Brain microvascular endothelial cell (primary cell): ENCODE measurements around the gene AKAP17A.
"Not testable (repeated sequence)": the region's sequence is repeated elsewhere in the genome, so short reads cannot be mapped to it uniquely, and the experiment has no call there.

Source experiments
- DNase-seq: peaks from one replicate; pipeline ENCODE4 v3.0.0-alpha.2; 2020
- H3K27ac ChIP-seq: fragments of 250-450 bp; sonication (Bioruptor Pico); 2 replicates; pipeline ENCODE4 v1.5.1; 2020; ENCODE audit warnings: mild to moderate bottlenecking, moderate library complexity
- H3K27me3 ChIP-seq: fragments of 250-450 bp; sonication (Bioruptor Pico); replicated peaks from 2 replicates; pipeline ENCODE4 v1.5.1; 2020; ENCODE audit warnings: mild to moderate bottlenecking
- H3K36me3 ChIP-seq: fragments of 250-450 bp; sonication (Bioruptor Pico); replicated peaks from 2 replicates; pipeline ENCODE4 v1.5.1; 2020; ENCODE audit warnings: mild to moderate bottlenecking
- H3K4me3 ChIP-seq: 2 replicates; pipeline ENCODE4 v1.5.1; 2011; ENCODE audit warnings: low read depth, mild to moderate bottlenecking, control low read depth, low read length, moderate library complexity
- CTCF ChIP-seq: IDR thresholded peaks from 2 replicates; pipeline ENCODE4 v1.5.1; 2011; ENCODE audit warnings: low read depth, mild to moderate bottlenecking, moderate library complexity, low read length, control low read depth, inconsistent platforms; ENCODE audit errors: missing control alignments
- in situ Hi-C: cut with HindIII; loops from 2 replicates; pipeline ENCODE4 v1.10.0; 2017; ENCODE audit warnings: low sequenced_read_pairs, low pct_ligation_motif_present

The AKAP17A gene

GRCh38 chrX:1610166-1610565, 18.8 kb downstream of the AKAP17A start:
- in situ Hi-C loops = no loop called here
- Histone ChIP-seq H3K4me3 (no peak overlapping the region), H3K27ac (no peak overlapping the region), H3K36me3 (no peaks in the 10 kb centered on the region), H3K27me3 (no peaks in the 10 kb centered on the region)
- no peak for DNase-seq
- no peak for TF ChIP-seq CTCF

- Histone ChIP-seq H3K4me3 (no peak overlapping the region), H3K27ac (no peak overlapping the region), H3K36me3 (no peaks in the 10 kb centered on the region), H3K27me3 (no peaks in the 10 kb centered on the region)
- in situ Hi-C loops = no loop called here
- DNase-seq = no peak
- TF ChIP-seq CTCF = no peak
These were observed 19.3 kb downstream of the AKAP17A start for GRCh38 chrX:1610736-1611135.

- H3K4me3 ChIP-seq = no peak overlapping the region
- no peaks in the 10 kb centered on the region for H3K36me3 ChIP-seq
- no peaks in the 10 kb centered on the region for H3K27me3 ChIP-seq
- H3K27ac ChIP-seq = no peak overlapping the region
- no peak for DNase-seq
- in situ Hi-C loops = no loop called here
- no peak for TF ChIP-seq CTCF
These were observed 21.4 kb downstream of the AKAP17A start for GRCh38 chrX:1612641-1613286.

GRCh38 chrX:1614927-1615326, 23.5 kb downstream of the AKAP17A start, which contains the start of gene ASMT:
TSS of gene ASMT (plus strand) at chrX:1615059. CDS start at chrX:1615200, 141 bp downstream.
- no peak for TF ChIP-seq CTCF
- no peaks in the 10 kb centered on the region for H3K27me3 ChIP-seq
- no peak within 1 kb of the TSS for H3K4me3 ChIP-seq
- no peak within 1 kb of the TSS for H3K27ac ChIP-seq
- H3K36me3 ChIP-seq = no peaks in the 10 kb centered on the region
- no peak for DNase-seq
- in situ Hi-C loops = no loop called here

- Histone ChIP-seq H3K27ac (no peak overlapping the region), H3K4me3 (no peak overlapping the region), H3K27me3 (no peaks in the 10 kb centered on the region), H3K36me3 (no peaks in the 10 kb centered on the region)
- DNase-seq = no peak
- no peak for TF ChIP-seq CTCF
- in situ Hi-C loops = no loop called here
These were observed 27.3 kb downstream of the AKAP17A start for GRCh38 chrX:1618689-1619088.

- H3K36me3 ChIP-seq = no peaks in the 10 kb centered on the region
- in situ Hi-C loops = no loop called here
- no peak for TF ChIP-seq CTCF
- H3K27me3 ChIP-seq = no peaks in the 10 kb centered on the region
- no peak overlapping the region for H3K4me3 ChIP-seq
- H3K27ac ChIP-seq = no peak overlapping the region
- no peak for DNase-seq
These were observed 32.3 kb downstream of the AKAP17A start for GRCh38 chrX:1623691-1624090.

- not testable (repeated sequence) for H3K4me3 ChIP-seq, DNase-seq
These were observed 32.9 kb downstream of the AKAP17A start for GRCh38 chrX:1624158-1624860.

GRCh38 chrX:1624861-1625215, 33.4 kb downstream of the AKAP17A start:
- in situ Hi-C loops, DNase-seq, H3K27ac ChIP-seq, H3K36me3 ChIP-seq, H3K4me3 ChIP-seq, H3K27me3 ChIP-seq: not testable (repeated sequence)

More at GRCh38 chrX:1624158-1624860, 32.9 kb downstream of the AKAP17A start:
- in situ Hi-C loops, H3K36me3 ChIP-seq, H3K27me3 ChIP-seq, H3K27ac ChIP-seq: not testable (repeated sequence)
